Stimulated activated effector memory CD8-positive, alpha-beta T cell treated with anti-CD3 and anti-CD28 coated beads, Interleukin-12 subunit alpha, Interleukin-12 subunit beta, amount 100 ng/mL, for 72 hours (primary cell): ENCODE measurements around the gene PCA3.

Source experiments
- ATAC-seq: fragments of 150-1000 bp; cut with Tn5 transposase; 2 replicates; pipeline ENCODE4 v1.10.0; 2021
- DNase-seq, 2 donors: peaks; one replicate each; pipeline ENCODE4 v3.0.0; 2021 to 2022; ENCODE audit warnings: low spot score in 2 of 2
- H3K27ac Mint-ChIP-seq: one replicate; pipeline ENCODE4 v1.8.0; 2022; ENCODE audit warnings: mild to moderate bottlenecking, mixed read lengths
- H3K36me3 Mint-ChIP-seq: one replicate; pipeline ENCODE4 v1.8.0; 2022; ENCODE audit warnings: mild to moderate bottlenecking, mixed read lengths
- H3K4me1 Mint-ChIP-seq: one replicate; pipeline ENCODE4 v1.8.0; 2022; ENCODE audit warnings: mixed read lengths
- H3K4me3 Mint-ChIP-seq: one replicate; pipeline ENCODE4 v1.8.0; 2022; ENCODE audit warnings: mild to moderate bottlenecking, mixed read lengths
- H3K9me3 Mint-ChIP-seq: one replicate; pipeline ENCODE4 v1.8.0; 2022; ENCODE audit warnings: mixed read lengths

PCA3 gene

GRCh38 chr9:76835571-76836283, 71.5 kb downstream of the PCA3 start:
- ATAC-seq (no peak), DNase-seq (no peak)
- H3K9me3 Mint-ChIP-seq = no peaks in the 10 kb centered on the region
- H3K36me3 Mint-ChIP-seq = no peaks in the 10 kb centered on the region
- H3K27ac Mint-ChIP-seq = no peak overlapping the region
- H3K4me3 Mint-ChIP-seq = no peak overlapping the region
- no peaks in the 10 kb centered on the region for H3K4me1 Mint-ChIP-seq
